Transverse colon (tissue), 4 donors: ENCODE data around the gene HOXB13.

Source experiments
- EP300 ChIP-seq: sonication (generic); formaldehyde crosslinking; IDR thresholded peaks from one replicate; pipeline ENCODE4 v1.6.1; 2017; ENCODE audit warnings: antibody characterized with exemption, low read depth
- POLR2A ChIP-seq: fragments of 450-650 bp; IDR thresholded peaks from one replicate; pipeline ENCODE4 v1.6.1; 2016; ENCODE audit warnings: antibody characterized with exemption, mild to moderate bottlenecking, moderate library complexity
- POLR2AphosphoS5 ChIP-seq, 3 donors: sonication (generic); formaldehyde crosslinking; IDR thresholded peaks; one replicate each; pipeline ENCODE4 v1.6.1; 2016; ENCODE audit warnings: antibody characterized with exemption in 3 of 3
- TF ChIP-seq, protein P1 (sequence below), 5 experiments: fragments of 200-600 bp in 3 of 5; fragments of 450-650 bp in 2 of 5; sonication (generic) in 3 of 5; IDR thresholded peaks; 1 replicate in 2 of 5; 2 replicates in 3 of 5; pipeline ENCODE4 v1.5.1; 2016 to 2017; ENCODE audit warnings: antibody characterized with exemption in 5 of 5, inconsistent platforms in 3 of 5, mild to moderate bottlenecking in 2 of 5, moderate library complexity in 1 of 5

DNA sequence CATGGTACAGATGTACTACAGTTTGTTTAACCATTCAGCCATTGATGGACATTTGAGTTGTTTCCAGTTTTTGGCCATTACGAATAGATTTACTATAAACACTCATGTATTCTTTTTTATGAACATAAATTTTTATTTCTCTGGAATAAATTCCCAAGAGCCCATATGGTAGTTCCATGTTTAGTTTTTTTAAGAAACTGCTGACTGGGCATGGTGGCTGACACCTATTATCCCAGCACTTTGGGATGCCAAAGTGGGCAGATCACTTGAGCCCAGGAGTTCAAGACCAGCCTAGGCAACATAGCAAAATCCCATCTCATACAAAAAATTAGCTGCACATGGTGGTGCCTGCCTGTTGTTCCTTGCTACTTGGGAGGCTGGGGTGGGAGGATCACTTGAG is 36.5 kb downstream of the HOXB13 start:
- TF ChIP-seq, protein P1, sequence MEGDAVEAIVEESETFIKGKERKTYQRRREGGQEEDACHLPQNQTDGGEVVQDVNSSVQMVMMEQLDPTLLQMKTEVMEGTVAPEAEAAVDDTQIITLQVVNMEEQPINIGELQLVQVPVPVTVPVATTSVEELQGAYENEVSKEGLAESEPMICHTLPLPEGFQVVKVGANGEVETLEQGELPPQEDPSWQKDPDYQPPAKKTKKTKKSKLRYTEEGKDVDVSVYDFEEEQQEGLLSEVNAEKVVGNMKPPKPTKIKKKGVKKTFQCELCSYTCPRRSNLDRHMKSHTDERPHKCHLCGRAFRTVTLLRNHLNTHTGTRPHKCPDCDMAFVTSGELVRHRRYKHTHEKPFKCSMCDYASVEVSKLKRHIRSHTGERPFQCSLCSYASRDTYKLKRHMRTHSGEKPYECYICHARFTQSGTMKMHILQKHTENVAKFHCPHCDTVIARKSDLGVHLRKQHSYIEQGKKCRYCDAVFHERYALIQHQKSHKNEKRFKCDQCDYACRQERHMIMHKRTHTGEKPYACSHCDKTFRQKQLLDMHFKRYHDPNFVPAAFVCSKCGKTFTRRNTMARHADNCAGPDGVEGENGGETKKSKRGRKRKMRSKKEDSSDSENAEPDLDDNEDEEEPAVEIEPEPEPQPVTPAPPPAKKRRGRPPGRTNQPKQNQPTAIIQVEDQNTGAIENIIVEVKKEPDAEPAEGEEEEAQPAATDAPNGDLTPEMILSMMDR (IDR thresholded peaks at IDR 0.05), result no peak
- TF ChIP-seq EP300, result no peak
- TF ChIP-seq POLR2A, result no peak
- TF ChIP-seq POLR2AphosphoS5 (IDR thresholded peaks at IDR 0.05), result no peak
